OCI-LY3 (cell line): ENCODE data around the gene BRINP3.

Experiments used
- CTCF ChIP-seq: fragments of 200-600, 300-600 bp; sonication (generic); IDR thresholded peaks from 2 replicates; pipeline ENCODE4 v1.5.1; 2014; ENCODE audit warnings: antibody characterized with exemption, low read length, low read depth
- EZH2phosphoT487 ChIP-seq: fragments of 200-600 bp; shearing (Covaris generic); IDR thresholded peaks from 2 replicates; pipeline ENCODE4 v1.6.1; 2018; ENCODE audit warnings: antibody characterized with exemption, mixed run types, low read depth

- TF ChIP-seq CTCF (no peak), EZH2phosphoT487 (no peak)
Measured at GRCh38 chr1:190479516-190479915, 1.9 kb upstream of the BRINP3 start.
